Kidney glomerular epithelial cell (primary cell): ENCODE data around the gene ACTR3.
"Not testable (repeated sequence)": the region's sequence is repeated elsewhere in the genome, so short reads cannot be mapped to it uniquely, and the experiment has no call there.

Experiments
- DNase-seq: peaks from one replicate; lab custom pipeline; 2025; lab: John Stamatoyannopoulos, UW

ACTR3 gene

GRCh38 chr2:113889471-113890252 is at the start of gene ACTR3:
ACTR3 (plus strand) TSS chr2:113890089; CDS start chr2:113890280, 191 bp downstream.
- peak; percentile 96 for DNase-seq

GRCh38 chr2:113840518-113840917 is 49.4 kb upstream of the ACTR3 start:
- DNase-seq = peak; percentile 43

- peak; percentile 70 for DNase-seq
Measured at GRCh38 chr2:113842919-113843736, 46.8 kb upstream of the ACTR3 start.

GRCh38 chr2:113843737-113844050 is 46.2 kb upstream of the ACTR3 start:
- not testable (repeated sequence) for DNase-seq

- DNase-seq = no peak
Measured at GRCh38 chr2:113845261-113845660, 44.6 kb upstream of the ACTR3 start.

GRCh38 chr2:113845796-113846195 is 44.1 kb upstream of the ACTR3 start:
- DNase-seq = not testable (repeated sequence)

- DNase-seq = no peak
Measured at GRCh38 chr2:113846429-113846828, 43.5 kb upstream of the ACTR3 start.

- peak; percentile 66 for DNase-seq
Measured at GRCh38 chr2:113847144-113847543, 42.7 kb upstream of the ACTR3 start.

- DNase-seq = peak; percentile 70
Measured at GRCh38 chr2:113848758-113849415, 41.0 kb upstream of the ACTR3 start.

- no peak for DNase-seq
Measured at GRCh38 chr2:113850687-113851086, 39.2 kb upstream of the ACTR3 start.

- peak; percentile 31 for DNase-seq
Measured at GRCh38 chr2:113851640-113852039, 38.2 kb upstream of the ACTR3 start.

GRCh38 chr2:113854208-113854607 is 35.7 kb upstream of the ACTR3 start:
- DNase-seq = no peak

GRCh38 chr2:113854970-113855740 is 34.7 kb upstream of the ACTR3 start:
- no peak for DNase-seq

- DNase-seq = no peak
Measured at GRCh38 chr2:113857464-113857863, 32.4 kb upstream of the ACTR3 start.

GRCh38 chr2:113858764-113859163 is 31.1 kb upstream of the ACTR3 start:
- DNase-seq = peak; percentile 31

- DNase-seq = no peak
Measured at GRCh38 chr2:113861740-113862139, 28.1 kb upstream of the ACTR3 start.

GRCh38 chr2:113863144-113863543 is 26.7 kb upstream of the ACTR3 start:
- no peak for DNase-seq

GRCh38 chr2:113867571-113867970 is 22.3 kb upstream of the ACTR3 start:
- no peak for DNase-seq

GRCh38 chr2:113869253-113869652 is 20.6 kb upstream of the ACTR3 start:
- DNase-seq = no peak

- DNase-seq = peak; percentile 48
Measured at GRCh38 chr2:113872201-113872600, 17.7 kb upstream of the ACTR3 start.

- DNase-seq = no peak
Measured at GRCh38 chr2:113873867-113874266, 16.0 kb upstream of the ACTR3 start.

- no peak for DNase-seq
Measured at GRCh38 chr2:113875135-113875534, 14.8 kb upstream of the ACTR3 start.
